T-helper 9 cell (primary cell): ENCODE measurements around the gene PTPRJ.
"Not testable (repeated sequence)": the region's sequence is repeated elsewhere in the genome, so short reads cannot be mapped to it uniquely, and the experiment has no call there.

Source experiments
- DNase-seq: peaks from one replicate; pipeline ENCODE4 v3.0.0-alpha.2; 2020

Gene PTPRJ

DNA sequence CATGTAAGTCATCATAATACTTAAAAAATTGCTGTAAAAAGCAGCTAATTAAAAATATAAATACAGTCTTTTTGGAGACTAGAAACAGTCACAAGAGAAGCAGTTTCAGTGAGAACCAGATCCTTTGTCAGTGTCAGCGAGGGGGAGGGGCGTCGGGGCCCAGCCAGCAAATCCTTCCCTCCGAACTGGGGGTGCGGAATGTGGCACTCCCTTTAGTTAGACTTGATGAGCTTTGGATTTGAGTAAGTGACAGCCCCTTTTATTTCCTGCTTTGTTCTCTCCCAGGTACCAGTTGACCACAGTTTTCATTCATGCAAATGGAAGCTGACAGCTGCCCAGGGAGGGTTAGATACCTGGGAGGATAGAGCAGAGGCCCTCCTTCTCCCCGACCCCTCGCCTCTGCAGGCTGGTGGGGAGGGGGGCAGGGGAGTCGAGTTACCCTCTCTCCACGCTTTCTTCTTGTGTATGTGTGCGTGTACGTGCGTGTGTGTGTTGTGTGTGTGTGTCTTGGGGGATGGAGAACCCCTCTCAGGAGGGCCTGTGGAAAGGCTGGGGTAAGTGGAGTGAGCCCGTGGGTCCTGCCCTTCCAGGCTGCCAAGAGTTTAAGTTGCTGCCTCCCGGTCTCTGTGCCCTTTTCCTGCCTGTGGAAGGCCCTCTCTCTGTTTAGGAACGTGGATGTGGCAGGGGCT, 38.3 kb downstream of the PTPRJ start:
- DNase-seq, result no peak

DNA sequence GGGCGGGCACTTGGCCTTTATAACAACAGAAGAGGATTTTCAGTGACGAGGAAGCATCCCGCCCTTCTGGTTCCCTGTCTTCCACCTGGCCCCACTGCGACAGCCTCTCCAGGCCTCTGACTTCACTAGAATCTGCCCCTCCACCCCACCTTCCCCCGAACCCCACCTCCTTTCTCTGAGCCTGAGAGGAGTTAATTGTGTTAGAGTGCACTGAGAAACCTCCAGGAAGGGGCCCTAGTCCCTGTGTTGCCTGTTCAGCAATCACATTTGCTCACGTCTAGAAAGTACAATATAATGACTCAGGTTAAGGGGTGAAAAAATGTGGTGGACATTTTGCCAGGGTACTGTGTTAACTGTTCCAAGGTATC, 38.8 kb downstream of the PTPRJ start:
- DNase-seq, result no peak

DNA sequence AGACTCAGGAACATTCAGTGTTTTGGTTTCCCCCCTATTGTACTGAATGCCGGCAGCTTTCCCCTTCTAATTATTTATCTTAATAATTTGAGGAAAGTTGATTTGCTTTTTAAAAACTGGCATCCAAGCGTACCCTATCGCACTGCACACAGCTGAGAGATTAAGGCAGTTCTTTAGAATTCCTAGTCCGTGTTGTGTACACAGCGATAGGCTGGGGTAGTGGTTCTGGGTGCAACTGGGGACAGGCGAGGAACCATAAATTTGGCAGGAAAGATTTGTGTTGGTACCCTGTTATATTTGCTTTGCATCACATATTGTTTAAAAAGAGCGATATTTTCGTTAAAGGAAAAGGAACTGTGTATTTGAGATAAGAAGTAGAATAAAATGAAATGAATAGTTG, 39.2 kb downstream of the PTPRJ start:
- DNase-seq, result no peak

DNA sequence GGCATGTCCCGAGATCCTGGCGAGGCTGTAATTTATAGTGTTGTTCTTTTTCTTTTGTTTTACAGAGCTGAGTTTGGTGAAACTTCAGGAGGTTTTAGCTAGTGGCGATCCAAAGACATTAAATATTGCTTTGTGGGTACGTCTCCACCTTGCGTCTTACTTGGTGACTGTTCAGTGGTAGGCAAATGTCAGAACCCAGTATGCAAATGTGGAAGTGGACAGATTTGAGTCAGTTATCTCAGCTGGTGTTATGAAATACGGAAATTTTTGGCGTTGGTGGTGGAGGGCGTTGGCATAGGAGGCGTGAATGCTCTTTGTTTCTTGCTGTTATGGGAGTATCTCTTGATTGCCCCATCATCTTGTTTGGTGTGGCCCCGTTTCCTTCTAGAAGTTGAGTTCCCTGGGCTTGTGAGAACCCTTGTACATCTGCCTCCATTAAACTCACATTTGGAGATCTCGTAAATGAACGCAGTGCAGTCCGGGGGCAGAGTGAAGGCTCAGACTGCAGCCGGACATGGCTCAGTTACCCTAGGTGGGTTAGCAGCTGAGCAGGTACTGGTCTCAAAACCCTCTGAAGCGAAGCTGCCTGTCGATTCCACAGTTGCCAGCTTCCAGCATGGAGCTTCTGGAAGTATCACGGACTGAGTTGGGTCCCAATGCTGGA, 39.9 kb downstream of the PTPRJ start:
- DNase-seq, result no peak

DNA sequence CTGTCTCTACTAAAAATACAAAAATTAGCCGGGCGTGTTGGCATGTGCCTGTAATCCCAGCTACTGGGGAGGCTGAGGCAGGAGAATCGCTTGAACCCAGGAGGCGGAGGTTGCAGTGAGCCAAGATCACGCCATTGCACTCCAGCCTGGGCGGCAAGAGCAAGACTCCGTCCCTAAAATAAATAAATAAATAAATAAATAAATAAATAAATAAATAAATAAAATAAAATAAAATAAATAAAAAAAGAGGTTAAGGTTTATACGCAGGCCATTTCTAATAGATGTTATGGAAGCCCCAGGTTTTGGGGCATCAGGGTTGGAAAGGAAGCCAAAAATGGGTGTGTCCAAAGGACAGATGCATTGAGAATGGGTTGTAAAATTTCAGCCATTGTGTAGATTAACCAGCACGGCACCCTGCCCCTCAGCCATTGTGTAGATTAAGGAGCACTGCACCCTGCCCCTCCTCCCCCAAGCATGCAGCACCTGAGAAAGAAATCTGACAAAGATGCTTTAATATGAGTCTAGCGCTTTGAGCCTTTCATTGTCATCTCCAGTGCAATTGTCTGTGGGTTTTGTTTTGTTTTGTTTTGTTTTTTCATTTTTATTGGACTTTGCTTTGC, 41.0 kb downstream of the PTPRJ start:
- not testable (repeated sequence) for DNase-seq

DNA sequence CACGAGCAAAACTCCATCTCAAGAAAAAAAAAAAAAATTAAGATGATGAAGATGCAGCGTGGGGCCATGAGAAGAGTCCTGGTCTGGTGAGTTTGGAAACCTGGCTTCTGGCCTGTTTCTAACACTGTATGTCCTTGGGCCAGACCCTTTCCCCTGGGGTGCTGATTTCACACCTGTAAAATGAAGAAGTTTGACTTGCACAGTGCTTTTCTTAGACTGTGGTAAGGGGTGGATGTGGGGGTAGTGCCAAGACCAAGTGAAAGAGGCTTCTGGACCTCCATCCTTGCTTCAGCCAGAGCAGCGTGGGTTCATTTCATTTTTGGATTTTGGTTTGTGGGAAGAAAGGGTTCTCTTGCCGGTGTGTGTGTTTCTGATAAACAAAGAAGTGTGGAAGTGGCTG, 42.1 kb downstream of the PTPRJ start:
- DNase-seq, result no peak

DNA sequence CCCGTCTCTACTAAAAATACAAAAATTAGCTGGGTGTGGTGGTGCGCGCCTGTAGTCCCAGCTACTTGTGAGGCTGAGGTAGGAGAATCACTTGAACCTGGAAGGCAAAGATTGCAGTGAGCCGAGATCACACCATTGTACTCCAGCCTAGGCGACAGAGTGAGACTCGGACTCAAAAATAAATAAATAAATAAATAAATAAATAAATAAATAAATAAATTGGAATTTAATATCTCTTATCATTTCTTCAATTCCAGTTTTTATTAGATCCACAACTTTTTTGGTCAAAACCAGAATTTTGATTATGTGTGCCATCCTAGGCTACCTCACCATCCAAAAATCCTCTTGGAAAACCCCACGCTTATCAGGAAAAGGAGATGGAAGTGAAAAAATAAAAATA, 43.2 kb downstream of the PTPRJ start:
- DNase-seq, result not testable (repeated sequence)

DNA sequence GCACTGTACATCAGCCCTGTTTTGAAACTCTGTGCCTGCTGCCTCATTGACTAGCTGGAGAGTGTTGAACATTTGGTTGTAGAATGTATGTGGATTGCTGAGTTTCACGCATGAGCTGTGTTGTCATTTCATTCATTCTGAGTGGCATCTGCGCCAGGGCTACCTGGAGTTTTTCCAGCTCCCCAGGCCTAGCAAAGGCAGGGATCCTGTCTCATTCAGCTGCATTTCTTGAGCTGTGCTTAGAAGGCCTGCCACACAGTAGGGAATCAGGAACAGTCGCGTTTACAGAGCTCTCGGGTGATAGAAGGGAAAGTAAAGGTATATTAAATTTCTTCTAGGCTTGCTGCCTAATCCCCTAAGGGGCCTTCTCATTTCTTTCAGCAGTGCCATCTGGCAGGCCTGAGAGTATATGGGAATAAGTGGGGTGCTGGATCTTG, 44.3 kb downstream of the PTPRJ start:
- no peak for DNase-seq

DNA sequence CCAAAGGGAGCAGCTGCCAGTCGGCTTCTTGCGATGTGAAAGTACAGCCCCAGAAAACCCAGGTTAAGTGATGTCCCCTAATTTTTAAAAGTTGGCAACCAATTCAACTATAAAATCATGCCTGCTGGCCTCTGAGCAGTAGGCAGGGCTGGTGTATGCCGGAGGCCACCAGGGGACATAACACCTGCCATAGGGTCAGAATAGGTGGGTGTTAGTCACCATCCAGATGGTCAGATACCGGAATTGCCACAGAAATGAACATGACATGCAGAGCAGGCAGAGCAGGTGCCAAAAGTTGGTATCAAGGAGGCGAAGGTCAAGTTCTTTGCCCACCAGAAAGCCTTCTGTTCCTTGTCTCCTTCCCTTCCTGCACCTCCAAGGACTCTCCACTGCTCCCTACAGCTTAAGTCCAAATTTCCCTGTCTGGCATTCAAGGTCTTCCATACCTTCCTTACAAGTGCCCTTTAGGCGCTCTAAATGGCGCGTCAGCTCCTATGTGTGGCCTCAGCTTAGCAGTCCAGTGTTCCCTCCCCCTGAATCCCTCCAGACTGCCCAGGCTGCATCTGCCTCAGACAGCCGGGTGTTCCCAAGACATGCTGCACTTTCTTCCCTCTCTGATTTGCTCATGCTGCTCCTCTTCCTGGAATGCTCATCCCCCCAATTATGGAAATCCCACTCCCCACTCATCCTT, 45.1 kb downstream of the PTPRJ start:
- no peak for DNase-seq

DNA sequence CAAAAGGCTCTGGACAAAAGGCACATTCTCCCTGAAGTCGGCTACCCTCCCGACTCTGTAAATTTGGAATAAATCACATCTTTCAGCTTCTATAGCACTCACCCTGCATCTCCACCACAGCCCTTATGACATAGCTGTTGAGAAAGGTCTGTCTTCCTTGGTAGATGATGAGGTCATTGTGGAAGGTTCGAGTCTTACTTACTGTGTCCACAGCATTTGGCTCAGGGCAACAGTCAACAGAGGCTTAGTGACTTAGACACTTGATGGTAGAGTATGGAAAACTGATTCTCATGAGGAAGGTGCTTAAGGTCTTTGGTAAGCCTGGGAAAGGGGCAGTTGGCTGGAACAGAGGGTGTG, 45.6 kb downstream of the PTPRJ start:
- DNase-seq, result no peak

DNA sequence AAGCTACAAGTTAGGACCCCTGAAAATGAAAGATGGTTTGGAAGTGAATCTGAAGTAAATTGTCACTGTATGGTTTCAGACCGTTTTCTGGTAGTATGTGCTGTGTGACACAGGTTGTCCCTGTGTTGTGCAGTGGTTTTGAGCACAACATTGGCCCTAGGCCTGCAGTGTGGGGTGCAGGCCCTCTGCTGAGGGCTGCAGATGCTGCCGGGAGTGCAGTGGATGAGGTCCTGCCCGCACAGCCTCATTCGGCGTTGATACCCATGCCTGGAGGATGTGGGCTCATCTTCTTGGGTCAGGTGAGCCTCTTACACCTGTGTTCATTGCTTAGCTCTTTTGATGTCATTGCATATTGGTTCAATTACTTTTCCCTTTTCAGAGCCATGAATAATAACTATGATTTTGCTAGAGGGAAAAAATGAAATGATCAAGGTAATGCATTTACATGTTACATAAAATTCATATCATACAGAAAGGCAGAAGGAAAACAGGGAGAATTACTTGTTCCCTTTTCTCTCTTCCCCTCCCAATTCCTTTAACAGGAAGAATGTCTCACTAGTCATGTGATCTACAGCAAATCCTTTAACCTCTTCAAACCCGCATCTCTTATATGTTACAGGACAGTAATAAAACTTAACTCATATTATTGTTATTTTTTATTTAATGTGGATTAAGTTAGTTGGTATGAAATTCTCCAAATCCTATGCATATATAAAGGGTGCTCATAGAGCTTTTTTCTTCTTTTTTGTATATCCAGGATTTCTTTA, 48.7 kb downstream of the PTPRJ start:
- no peak for DNase-seq

DNA sequence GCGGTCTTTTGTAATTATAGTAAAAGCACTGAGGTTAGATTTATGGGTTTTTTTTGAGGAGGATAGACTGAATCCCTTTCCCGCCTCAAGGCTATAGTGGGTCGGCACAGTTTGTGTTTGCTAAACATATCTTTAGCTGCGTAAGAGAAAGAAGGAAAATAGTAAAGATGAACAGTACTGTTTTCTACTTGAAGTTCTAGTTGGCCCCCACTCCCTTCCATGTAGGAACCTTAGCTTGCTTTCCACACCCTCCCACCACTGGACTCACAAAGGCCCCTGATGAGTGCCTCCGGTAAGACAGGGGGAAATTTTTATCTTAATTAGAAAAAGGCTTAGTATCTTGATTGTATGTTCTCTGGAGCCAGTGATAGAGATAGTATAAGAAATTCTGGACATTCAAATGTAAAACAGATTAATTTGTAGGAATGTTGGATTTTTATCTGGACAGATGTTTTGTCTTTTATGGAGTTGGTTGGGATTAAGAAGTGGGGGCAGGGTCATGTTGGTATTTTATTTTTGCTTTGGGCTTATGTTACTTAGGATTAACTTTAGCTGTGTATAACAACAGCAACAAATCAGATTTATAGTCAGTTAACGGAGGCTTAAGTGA, 49.4 kb downstream of the PTPRJ start:
- DNase-seq, result no peak

DNA sequence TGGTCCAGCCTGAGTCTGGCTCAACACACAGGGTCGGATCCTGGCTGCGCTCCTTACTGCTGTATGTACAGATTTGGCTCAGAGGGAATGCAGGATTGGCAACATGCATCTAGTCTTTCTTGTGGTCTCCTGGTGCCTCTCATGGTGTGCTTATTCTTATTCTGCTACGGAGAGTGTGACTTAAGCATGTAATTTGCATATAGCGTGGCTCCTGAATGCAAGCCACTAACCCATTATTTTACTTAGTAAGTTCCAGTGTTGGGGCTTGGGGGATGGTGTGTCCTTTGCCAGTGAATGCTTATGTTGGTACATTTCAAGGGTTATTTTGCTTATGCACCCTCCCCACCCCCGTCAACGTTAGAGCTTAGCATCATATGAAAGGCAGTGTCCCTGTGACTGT, 51.2 kb downstream of the PTPRJ start:
- DNase-seq, result no peak

DNA sequence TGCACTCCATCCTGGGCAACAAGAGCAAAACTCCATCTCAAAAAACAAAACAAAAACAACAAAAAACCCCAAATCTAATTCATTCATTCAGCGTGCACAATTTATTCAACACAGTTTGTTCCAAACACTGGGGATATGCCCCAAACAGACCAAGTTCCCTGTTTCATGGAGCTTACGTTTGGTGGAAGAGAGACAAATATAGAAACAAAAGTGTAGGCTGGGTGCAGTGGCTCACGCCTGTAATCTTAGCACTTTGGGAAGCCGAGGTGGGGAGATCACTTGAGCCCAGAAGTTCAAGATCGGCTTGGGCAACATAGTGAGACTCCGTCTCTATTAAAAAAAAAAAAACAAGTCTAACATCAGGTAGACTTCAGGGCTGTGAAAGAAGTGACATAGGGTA, 52.4 kb downstream of the PTPRJ start:
- DNase-seq, result no peak

DNA sequence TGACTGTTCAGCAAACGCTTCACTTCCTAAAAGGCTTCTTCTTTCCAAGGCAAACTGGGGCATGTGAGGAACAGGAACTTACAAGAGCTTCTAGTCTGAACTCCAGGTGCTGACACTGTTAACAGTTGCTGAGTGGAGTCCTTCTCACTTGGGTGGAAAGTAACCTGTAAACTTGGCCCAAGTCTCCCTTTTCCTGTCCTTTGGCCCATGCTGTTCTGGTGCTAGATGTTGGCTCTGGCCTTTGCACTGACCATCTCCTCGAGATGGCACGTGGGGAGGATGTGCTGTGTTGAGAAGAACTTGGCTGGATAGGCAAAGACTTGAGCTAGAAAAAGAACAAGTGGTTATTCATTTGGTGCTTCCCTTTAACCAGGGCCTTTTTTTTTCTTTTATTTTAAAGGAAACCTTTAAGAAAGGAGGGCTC, 53.6 kb downstream of the PTPRJ start:
- DNase-seq, result no peak

DNA sequence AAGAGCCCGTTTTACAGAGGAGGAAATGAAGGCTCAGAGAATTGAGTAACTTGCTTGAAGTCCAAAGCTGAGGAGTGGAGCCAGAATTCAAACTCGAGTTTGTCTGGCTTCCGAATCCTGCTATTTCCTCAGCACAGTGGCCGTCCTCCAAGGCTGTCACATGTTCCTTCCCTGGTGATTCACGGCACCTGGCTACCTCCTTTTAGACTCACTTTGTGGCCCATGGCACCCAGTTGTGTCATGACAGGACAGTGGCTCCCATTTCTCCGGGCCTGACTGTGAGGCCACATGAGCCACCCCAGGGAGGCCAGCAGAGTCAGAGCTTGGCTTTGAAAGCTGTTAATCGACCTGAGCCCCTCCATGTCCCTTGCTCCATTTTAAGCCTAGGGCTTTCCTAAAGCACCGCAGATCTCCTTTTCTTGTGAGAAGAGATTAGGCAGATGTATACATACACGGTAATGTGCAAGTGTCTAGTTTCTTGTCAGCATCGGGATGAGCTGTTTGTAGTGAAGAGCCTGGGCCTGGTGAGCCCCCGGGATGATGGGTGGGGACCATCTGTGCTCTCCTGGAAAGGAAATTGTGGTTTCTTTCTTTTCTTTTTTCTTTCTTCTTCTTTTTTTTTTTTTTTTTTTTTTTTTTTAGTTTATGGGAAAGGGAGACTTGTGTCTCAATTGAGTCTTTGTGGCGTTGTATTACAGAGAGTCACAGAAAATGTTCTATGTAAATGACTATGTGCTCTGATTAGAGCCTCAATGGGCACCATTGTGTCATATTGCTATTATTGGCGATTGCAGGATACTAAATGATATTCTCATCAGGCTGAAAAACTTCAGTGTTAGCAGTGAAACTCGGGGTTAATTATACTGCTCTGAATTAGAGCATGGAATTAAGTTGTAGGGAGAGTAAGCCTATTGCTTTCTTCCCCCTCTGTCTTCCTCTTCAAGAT, 54.8 kb downstream of the PTPRJ start:
- DNase-seq, result no peak

DNA sequence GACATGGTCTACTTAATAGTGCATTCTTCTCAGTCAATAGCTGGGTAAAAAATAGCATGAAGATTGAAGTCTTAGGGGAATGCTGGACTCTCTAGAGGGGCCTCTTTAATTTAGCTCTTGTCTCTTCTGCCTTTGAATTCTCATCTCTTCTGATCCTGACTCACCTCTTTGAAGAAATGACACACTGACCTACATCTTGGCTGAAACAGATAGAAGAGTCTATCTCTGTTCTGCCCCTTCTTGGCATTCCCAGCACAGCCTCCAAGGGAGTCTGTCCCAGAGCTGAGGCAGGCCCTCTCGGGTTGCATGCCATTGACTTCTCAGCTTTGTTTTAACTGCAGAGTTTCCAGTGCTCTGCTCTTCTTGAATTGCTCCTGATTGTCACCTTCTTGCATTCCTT, 55.7 kb downstream of the PTPRJ start:
- DNase-seq, result no peak

DNA sequence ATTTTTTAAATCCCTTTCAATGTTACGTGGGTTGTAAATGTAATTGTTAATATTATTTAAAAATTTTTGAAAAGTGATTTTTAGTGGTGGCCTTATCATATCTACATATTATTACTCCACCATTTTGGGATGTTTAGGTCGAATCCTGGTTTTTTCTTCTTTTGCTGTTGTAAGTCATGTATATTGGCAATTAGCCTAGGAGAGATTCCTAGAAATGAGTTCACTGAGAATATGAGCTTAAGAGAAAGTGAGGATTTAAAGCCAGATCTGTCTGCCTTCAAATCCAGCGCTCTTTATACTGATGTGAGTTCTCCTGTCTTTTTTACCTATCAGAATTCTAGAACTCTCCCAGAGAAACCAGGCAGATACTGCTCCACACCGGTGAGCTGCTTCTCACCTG, 56.1 kb downstream of the PTPRJ start:
- DNase-seq, result no peak

DNA sequence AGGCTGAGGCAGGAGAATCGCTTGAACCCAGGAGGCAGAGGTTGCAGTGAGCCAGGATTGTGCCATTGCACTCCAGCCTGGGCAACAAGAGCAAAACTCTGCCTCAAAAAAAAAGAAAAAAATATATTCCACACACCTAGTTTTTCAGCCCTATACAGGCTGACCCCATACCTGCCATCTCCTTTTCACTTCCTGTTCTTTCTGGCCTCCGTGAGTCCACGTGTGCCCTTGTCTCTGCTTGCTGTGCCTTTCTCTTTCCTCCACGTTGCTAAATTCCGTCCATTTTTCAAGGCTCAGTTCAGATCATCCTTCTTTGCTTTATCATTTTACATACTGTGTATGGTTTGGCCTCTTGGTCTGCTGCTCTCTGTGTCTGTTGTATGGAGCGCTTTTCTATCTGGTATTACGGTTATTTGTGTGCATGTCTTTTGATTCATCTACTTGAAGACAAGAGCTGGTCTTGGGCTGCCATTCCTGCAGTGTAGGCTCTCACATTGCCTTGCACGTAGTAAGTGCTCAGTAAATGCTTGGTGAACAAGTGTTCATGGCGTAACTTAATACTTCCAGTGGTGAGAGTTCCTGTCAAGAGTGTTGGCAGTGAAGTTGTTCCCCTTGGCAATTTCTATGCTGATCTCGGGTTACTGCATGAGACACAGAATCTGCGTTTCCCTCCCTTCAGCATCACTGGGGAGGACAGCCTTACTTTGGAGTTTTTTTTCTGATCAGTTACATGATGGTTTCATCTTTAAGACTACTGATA, 57.5 kb downstream of the PTPRJ start:
- no peak for DNase-seq

DNA sequence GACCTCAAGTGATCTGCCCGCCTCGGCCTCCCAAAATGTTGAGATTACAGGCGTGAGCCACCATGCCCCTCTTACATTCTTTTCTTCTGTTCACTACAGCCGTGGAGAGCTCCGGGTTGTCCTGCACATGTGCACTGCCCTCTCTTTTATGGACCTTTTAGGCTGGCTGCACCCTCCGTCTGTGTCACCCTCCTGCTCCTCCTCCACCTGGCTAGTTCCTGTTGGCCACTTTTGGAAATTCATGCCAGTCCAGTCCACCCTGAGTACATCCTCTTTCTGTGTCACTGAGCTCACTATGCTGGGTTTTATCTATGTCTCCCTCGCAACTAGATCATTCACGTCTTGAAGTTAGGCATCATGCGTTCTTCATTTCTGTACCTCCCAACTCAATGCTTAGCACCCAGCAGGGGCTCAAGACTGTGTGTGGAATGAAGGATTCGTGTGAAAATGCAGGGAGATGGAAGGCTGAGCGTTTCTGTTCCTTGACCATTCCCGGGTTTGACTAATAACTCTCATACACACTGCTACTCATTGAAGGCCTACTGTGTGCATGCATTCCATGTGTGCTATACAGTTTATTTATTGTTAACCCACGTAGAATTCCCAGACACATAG, 60.6 kb downstream of the PTPRJ start:
- no peak for DNase-seq
